HG03565 (cell line): ENCODE results near the gene CDC42BPA.

Experiments used
- ATAC-seq: cut with Tn5 transposase; IDR thresholded peaks from one replicate; pipeline ENCODE4 v1.9.1; 2021; ENCODE audit warnings: mild to moderate bottlenecking, moderate library complexity; ENCODE audit not compliant: unreplicated experiment

CDC42BPA gene

DNA sequence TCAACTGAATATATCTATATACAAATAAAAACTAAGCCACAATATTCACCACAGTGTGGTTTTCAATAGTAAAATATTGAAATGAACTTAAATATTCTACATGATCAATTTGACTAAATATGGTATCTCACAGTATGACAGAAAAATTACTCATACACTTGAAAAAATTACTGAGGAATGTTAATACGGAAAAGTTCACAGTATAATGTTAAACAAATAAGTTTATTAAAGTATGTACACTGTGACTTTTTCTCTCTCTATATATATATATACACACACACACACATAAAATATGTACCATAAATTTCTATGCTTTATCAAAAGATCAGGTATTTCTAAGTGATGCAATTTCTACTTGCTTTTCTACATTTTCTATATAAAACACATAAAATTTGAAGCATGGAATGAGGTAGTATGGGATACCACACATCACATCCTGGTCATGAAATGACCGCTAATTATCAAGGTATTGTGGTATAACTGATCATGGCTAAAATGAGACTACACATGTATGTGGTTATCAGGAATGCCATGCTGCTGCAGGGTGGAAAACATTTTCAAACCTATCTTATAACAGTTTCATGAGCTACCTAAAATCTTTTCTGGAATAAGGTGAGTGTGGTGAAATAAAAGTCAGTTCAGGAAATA is 102.3 kb downstream of the CDC42BPA start:
- ATAC-seq = no peak

DNA sequence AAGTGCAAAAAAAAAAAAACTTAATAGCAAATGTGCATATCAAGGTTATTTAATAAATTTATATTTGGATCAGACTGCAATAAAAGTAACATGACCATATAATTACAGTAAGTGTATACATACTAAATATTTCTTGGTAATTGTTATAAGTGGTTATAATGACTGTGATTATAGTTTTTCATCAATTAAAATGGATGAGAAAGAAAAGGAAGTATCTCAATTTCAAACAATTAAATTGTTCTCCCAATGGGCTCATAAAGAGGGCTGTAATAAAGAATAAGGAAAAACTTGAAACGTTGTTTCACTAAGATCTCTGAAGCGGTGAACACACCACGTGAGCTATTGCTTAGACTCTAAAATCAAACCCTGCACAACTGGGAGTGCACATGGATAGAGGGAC is 104.1 kb downstream of the CDC42BPA start:
- ATAC-seq = no peak

DNA sequence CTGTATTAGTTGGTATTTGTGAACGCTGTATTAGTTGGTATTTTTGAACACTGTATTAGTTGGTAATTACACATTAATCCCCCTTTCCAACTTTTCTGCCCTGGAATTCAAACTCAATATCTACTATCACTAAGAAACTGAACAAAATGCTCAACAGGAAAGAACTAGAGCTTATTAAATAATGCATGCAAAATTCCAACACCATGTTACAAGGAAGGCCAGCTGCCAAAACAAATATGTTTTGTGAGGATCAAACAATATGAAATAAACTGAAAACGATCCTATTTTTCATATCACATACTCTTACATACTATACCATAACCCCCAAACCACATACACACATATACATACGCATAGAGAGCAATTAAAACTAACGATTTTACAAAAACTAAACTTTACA is 104.9 kb downstream of the CDC42BPA start:
- no peak for ATAC-seq

DNA sequence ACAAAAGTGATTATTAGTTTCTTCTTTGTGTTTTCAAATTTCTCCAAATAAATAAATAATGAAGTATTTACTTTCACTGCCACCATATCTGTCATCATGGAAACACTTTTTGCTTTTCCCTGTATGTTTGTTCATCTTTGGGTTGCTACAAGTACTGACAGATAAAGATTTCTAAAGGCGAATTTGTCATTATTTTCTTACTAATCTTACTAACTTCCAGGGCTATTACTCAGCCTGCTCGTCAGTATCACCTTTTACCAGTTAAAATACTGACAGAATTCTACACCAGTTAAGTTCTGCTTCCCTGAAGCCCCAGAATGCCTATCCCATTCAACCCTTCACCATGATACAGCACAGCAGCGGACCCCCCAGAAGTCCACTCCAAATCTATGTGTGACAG is 106.1 kb downstream of the CDC42BPA start:
- no peak for ATAC-seq

DNA sequence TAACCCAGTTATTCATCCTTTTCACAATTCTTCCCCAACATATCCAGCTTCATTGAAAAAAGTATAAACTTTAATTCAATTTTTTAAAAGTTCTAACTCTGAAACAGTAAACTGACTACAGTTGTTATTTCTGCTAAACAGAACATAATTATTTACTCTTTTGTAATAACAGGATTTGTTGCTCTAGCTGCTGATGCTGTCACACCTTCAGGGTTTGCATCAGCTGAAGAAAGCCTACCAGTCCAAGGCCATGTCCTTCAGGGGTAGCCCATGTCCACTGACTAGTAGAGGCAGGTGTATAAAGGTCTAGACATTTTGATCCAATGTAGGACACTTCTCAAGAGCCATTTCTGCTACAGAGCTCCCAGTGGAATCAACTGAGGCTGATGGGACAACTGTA is 107.7 kb downstream of the CDC42BPA start:
- no peak for ATAC-seq

DNA sequence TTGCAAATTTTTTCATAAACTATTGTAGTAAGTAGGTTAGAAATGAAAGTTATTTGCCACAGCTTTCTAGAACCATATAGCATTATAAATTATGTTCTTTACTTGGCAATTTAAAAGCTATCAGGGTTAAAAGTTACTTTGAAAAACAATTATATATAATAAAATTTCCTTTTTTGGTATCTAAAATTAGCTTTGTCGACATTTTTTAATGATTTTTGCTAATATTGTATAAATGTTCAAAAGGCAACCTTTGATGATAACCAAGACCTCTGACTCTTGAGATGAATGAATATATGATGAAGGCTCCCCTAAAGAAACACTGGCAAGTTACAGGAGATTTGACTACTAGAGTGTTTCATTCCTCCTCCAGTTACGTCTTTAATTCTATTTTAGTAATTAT is 121.2 kb downstream of the CDC42BPA start:
- no peak for ATAC-seq

DNA sequence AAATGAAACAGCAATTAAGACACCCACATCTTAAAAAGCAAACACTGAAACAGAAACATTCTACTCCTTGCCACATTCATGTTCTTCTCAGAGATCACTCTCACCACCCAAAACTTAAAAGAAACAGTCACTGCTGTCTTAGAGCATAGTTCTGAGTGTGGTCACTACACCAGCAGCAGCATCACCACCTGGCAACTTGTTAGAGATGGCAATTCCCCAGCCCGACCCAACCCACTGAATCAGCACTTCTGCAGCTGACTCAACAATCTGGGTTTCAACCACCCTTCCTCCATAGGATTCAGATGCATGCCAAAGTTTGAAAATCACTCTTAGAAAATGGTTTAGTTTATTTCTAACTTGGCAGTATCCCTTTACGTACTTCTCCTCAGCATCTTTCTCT is 126.1 kb downstream of the CDC42BPA start:
- no peak for ATAC-seq

DNA sequence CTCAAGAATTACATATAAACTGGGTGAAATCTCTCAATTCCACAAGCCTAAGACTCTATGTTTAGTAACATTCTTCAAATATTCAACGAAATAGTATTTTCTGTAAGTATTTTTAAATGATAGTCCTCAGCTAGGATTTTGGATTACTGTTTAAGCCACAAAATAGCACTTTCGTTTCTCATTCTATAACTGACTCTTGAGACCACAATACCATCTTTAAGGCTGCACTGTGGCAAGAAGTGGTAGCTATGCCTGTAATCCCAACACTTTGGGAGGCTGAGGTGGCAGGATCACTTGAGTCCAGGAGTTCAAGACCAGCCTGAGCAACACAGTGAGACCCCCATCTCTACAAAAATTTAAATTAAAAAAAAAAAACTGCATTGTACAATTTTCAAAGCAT is 126.7 kb downstream of the CDC42BPA start:
- no peak for ATAC-seq

DNA sequence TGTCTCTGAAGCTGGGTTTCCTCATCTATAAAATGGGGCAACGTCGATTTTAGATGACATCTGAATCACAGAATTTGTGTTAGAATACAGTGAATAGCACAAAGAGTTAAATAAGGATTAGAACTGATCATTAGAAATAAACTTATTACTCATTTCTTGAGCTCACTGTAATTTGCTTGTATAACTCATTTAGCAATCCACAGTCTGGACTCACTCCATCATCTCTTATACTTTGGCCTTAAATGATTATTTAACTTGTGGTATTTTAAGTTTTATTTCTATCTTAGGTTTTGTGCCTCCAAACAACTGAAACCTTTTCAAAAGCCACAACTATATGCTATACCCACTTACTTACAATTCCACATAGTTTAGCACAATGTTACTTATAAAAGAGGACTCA is 128.0 kb downstream of the CDC42BPA start:
- no peak for ATAC-seq

DNA sequence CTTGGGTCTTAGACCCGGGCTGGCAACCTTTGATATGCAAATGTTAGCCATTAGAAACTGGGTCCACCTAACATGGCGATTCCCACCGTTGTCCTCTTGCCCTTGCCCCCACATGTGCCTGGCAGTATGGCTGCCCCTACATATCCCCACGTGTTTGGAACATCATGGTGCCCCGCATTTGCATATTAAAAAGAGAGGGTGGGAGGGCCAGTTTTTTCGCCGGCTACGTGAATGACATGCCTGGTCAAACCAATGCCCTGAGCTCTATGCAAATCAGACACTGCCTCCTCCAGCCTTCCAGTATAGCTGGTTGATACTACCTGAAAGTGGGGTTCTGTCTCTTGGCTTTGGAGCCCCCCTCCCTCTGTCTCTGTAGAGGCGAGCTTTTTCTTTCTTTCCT is 133.0 kb downstream of the CDC42BPA start:
- no peak for ATAC-seq

DNA sequence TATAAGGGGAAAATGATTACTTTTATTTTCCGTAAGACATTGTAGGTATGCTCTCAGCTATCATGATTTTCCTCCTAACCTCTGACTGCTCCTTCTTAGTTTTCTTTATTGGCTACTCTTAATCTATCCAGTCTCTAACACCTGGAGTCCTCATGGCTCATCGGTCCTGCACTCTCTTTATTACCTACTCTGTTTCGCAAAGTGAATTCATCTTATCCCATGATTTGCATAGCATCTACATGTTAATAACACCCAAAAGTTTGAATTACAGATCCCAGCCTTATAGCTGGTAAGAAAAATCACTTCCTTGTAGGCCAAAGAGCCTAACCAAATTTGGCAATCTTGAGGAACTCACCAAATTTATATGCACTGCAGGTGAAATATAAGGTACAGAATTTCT is 136.3 kb downstream of the CDC42BPA start:
- no peak for ATAC-seq

DNA sequence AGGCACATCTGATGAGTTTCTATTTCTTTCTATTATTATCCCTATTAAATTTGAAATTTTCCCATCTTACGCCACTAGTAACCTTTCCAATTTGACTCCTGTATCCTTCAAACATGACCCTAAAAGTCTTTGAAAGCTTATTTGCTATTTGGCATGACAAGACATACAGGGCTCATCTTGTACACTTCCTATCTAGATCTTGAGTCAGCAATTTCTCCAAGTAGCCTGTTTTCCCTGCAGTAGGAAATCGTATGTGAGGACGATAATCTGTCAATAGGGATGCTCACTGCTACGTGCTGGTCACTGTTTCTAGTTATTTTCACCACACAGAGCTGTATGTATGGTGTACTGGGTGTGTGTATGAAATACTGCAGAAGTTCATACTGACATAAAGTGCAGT is 142.7 kb downstream of the CDC42BPA start:
- no peak for ATAC-seq

DNA sequence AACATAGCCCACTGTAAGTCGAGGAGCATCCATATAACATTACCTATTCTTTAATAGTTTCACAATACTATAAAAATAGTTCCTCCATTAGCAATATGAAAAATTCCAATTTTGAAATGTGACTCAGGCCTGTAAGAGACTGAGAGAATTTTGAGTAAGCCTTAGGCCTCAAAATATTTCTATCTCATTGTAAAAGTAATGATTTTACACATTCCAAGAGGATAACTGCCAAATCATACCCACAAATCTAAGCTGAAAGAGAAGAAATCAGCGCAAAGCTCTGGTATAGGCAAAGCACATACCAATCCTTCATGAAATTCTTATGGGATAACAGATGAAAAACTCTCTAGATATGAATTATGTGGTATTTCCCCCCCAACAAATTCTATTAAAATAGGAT is 144.1 kb downstream of the CDC42BPA start:
- ATAC-seq = no peak

DNA sequence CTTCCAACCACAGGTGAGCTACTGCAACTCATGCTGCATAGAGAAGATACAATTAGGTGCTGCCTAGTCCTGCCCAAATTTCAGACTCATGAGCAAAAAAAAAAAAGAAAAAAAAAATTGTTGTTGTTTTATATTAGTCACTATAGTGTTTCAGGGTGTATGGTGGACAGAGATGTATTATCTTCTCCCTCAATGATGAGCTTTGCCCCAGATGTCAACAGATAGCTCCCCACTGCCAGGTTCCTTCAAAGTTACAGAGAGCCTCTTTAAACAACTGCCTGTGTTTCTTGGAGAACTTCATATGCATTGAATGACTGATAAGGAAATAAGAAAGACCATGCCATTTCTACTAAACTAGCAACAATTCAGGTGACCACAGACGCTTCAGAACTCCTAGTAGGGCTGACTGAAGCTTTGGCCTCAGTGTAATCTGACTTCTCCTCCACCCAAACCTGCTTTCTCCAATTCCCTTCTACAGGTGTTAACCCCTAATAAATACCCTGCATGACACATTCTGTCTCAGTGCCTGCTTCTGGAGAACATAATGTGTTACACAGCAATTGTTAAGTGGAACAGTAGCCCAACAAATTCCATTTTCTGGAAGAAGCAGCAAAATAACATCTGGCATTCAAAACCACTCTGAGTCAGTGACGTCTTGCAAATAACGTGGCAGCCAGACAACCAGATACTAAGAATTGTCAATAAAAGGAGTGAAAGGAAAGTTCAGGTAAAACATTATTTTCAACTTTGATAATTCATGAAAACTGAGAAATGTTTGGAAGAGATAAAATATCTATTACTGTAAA is 147.7 kb downstream of the CDC42BPA start:
- no peak for ATAC-seq

DNA sequence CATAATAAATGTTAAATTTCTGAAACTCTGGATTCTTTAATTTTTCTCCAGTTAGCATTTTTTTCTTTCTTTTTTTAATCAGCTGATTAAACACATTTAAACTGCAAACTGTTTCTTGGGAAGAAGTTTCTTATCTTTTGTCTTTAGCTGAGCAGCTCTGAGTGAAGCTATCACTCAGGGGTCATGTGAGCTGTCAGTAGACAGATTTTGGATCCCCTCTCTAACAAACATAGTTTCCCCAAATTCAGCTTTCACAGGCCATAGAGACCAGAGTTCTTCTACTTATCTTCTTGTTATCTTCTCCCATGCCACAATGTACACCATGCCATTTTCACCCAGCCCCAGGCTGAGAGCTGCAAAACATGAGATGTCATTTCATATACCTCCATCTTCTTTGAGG is 148.9 kb downstream of the CDC42BPA start:
- ATAC-seq = no peak

DNA sequence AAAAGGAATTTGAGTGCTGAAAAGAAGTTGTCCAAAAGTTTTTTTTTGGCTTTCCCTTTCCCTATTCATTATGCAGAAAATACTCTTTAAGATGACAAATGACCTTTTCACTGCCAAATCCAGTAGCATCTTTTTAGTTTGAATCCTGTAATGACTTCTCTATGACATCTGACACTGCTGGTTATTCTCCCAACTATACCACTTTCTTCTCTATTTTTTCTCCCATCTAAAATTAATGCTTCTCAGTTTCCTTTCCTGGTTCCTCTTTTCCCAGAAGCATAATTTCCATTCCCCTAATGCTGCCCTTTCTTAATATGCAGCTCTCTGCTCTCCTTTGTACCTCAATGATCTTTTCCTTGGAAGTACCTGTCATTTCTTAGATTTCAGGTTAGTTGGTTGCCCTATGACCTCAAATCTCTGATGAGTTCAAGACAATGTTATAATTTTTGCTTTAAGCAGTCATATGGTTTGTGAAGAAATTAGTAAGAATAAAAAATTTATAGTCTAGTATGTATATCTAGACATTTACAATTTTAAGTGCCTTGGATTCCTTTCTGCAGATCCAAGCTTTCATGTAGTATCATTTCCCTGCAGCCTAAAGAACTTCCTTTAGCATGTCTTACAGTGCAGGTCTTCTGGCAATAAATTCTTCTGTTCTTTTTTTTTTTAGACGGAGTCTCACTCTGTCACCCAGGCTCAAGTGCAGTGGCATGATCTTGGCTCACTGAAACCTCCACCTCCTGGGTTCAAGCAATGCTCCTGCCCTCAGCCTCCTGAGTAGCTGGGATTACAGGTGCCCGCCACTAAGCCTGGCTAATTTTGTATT is 150.8 kb downstream of the CDC42BPA start:
- ATAC-seq = no peak

DNA sequence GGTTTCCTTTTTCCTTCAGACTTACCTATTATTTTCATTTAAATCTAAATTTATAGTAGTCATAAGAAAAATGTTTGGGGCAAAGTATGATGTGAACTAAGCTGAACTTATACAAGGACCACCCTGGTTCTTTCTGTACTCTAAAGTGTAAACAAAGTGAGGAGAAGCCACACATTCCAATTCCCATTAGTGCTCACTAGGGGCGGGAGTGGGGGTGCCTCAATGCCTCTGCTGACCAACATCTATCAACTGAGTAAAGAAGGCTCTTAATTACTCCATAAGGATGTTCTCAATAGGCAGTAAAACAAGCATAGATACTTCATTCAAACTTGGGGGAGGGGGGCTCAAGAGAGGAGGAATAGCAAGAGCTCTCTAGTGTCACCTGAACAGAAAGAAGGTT is 151.7 kb downstream of the CDC42BPA start:
- no peak for ATAC-seq

DNA sequence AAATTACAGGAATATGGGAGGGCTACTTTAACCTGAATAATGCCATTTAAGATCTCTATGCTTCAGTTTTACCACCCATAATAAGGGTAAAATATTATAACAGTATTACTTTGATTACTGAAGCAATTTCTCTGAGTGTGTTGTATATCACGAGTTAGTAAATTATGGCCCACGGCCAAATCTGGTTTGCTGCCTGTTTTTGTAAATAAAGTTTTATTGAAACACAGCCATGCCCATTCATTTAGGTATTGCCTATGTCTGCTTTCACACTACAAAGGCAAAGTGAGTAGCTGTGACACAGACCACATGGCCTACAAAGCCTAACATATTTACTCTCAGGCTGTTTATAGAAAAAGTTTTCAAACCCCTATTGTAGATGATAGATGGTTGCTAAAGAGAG is 156.8 kb downstream of the CDC42BPA start:
- no peak for ATAC-seq

DNA sequence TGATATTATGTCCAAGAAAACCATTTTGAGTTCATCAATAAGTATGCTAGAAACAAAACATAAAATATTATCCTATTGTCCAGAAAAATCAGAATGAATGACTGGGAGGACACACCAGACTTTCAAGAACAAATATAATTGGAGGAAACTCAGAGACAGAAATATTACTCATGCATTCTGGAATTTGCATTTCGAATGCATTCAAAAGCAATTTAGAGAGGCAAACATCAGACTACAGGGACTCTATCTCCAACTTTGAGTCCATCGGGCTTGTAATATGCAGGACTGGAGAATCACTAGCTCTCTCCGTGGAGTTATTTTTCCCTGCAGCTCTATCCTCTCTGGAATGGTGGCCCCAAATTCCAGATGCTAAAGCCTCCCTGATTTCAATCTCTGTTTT is 161.8 kb downstream of the CDC42BPA start:
- no peak for ATAC-seq

DNA sequence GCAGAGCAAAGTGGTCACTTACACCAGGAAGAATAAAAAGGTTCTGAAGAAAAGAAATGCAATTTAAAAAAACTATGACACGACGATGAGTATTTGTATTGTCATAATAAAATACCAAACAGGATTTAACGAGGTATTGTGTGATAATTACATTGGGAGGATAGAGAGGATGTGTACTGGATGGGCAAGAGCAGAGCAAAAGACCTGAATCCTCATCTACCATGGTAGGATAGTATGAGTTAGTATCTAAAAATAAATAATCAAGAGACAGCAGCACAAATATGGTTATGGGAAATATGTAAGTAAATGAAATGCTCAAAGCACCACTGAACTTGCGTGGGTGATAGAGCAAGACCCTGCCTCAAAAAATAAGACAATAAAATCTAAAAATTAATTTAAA is 162.6 kb downstream of the CDC42BPA start:
- ATAC-seq = no peak

DNA sequence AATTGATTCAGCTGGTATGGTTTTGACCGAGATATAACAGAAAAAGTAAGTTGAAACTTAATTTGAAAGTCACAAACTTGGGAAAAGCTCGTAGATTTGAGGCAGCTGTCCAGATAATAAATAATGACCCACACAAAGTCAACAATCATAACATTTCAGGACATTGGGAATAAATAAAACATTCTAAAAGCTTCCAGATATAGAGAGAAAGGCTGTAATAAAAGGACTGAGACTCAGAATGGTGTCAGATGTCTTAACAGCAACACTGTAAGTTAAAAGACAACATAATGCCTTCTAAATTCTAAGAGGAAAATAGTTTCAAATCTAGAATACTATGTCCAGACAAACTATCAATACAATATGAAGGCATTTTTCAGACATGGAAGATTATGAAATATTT is 163.3 kb downstream of the CDC42BPA start:
- ATAC-seq = no peak

DNA sequence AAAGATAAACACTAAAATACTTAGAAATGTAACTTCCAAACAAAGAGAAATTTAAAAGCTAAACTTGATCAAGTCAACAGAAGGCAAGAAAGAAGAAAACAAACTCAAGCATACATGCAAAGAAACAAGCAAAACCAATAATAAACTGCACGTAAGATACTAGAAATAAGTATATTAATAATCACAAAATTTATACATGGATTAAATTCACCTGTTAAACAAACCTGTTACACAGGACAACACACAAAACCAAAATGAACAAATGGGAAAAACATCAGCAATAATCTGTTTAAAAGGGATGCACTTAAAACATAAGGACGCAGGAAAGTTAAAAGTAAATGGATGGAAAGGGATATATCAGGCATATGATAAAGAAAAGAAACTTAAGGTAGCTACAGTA is 165.8 kb downstream of the CDC42BPA start:
- ATAC-seq = no peak
